GM21367 (cell line): Measurements from ENCODE around the gene PLSCR1.
"Not testable (repeated sequence)": the region's sequence is repeated elsewhere in the genome, so short reads cannot be mapped to it uniquely, and the experiment has no call there.

ENCODE experiments used
- ATAC-seq: cut with Tn5 transposase; IDR thresholded peaks from one replicate; pipeline ENCODE4 v1.9.1; 2021; ENCODE audit not compliant: unreplicated experiment

Gene PLSCR1

GRCh38 chr3:146550743-146551510, 6.5 kb upstream of the PLSCR1 start:
- ATAC-seq, result peak; percentile 89

GRCh38 chr3:146550070-146550615, 5.7 kb upstream of the PLSCR1 start:
- no peak for ATAC-seq

- ATAC-seq, result no peak
Measured at GRCh38 chr3:146547235-146547835, 2.9 kb upstream of the PLSCR1 start.

- ATAC-seq, result no peak
Measured at GRCh38 chr3:146546366-146546965, 2.1 kb upstream of the PLSCR1 start.

- no peak for ATAC-seq
Measured at GRCh38 chr3:146544929-146545528, 622 bp upstream of the PLSCR1 start.

- peak; percentile 9 for ATAC-seq
Measured at GRCh38 chr3:146543461-146544001, 876 bp downstream of the PLSCR1 start.

- no peak for ATAC-seq
Measured at GRCh38 chr3:146542978-146543377, 1.4 kb downstream of the PLSCR1 start.

- ATAC-seq, result no peak
Measured at GRCh38 chr3:146542179-146542578, 2.2 kb downstream of the PLSCR1 start.

- no peak for ATAC-seq
Measured at GRCh38 chr3:146540978-146541377, 3.4 kb downstream of the PLSCR1 start.

- no peak for ATAC-seq
Measured at GRCh38 chr3:146540236-146540635, 4.2 kb downstream of the PLSCR1 start.

GRCh38 chr3:146539315-146539714, 5.1 kb downstream of the PLSCR1 start:
- ATAC-seq, result no peak

GRCh38 chr3:146537603-146538002, 6.8 kb downstream of the PLSCR1 start:
- ATAC-seq, result no peak

- ATAC-seq, result no peak
Measured at GRCh38 chr3:146536681-146537080, 7.7 kb downstream of the PLSCR1 start.

- ATAC-seq, result no peak
Measured at GRCh38 chr3:146532406-146532805, 12.0 kb downstream of the PLSCR1 start.

- no peak for ATAC-seq
Measured at GRCh38 chr3:146530609-146531008, 13.8 kb downstream of the PLSCR1 start.

- ATAC-seq, result no peak
Measured at GRCh38 chr3:146529021-146529420, 15.4 kb downstream of the PLSCR1 start.

- no peak for ATAC-seq
Measured at GRCh38 chr3:146524961-146525360, 19.4 kb downstream of the PLSCR1 start.

- no peak for ATAC-seq
Measured at GRCh38 chr3:146523531-146523930, 20.9 kb downstream of the PLSCR1 start.

GRCh38 chr3:146522174-146523158, 21.9 kb downstream of the PLSCR1 start:
- ATAC-seq, result not testable (repeated sequence)

- no peak for ATAC-seq
Measured at GRCh38 chr3:146521394-146521793, 23.0 kb downstream of the PLSCR1 start.
